ENCODE data around the gene SERF2.
"Not testable (repeated sequence)": the region's sequence is repeated elsewhere in the genome, so short reads cannot be mapped to it uniquely, and the experiment has no call there.

The SERF2 gene

DNA sequence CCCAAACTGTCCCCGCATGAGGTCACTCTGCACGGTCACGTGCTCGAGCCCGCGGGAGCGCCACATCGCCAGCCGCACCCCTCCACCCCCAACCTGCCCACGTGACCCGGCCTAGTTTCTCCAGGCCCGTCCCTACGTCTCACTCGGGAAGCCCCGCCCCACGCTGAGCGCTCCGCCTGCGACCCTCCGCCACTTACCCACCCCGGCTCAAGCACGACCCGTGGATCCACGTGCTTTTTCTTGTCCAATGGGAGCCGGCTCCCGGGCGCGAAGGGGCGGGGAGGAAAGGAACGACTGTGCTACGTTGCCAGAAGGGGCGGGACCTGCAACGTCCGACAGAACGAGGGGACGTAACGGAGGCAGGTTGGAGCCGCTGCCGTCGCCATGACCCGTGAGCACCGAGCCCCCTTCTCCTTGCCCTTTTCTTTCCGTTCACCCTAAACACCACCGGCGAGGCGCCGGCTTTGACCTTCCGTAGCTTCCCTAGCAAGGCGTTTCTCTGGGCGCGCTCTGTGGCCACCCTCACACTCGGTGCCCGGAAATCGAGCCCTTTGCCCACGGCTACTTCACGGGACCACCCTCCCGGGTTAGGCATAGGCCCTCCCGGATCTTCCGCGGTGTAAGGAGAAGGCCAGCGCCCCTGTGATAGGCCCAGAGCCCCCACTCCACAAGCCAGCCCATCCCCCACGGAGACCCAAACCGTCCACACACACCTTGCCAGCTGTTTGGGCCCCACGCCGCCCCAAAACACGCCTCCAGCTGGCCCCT, at the start of gene SERF2:
TSS of gene SERF2 (plus strand) at position 328 of the 768 bp plus-strand sequence. CDS start at position 385, 57 bp downstream.
- peak; percentile 100 for DNase-seq

GRCh38 chr15:43746245-43746902, 45.7 kb upstream of the SERF2 start, which contains the start of gene PDIA3:
Gene PDIA3 (plus strand): TSS chr15:43746438. CDS start chr15:43746540, 102 bp downstream.
- peak; percentile 85 for DNase-seq

GRCh38 chr15:43746903-43747309, 45.2 kb upstream of the SERF2 start:
- DNase-seq: not testable (repeated sequence)

DNA sequence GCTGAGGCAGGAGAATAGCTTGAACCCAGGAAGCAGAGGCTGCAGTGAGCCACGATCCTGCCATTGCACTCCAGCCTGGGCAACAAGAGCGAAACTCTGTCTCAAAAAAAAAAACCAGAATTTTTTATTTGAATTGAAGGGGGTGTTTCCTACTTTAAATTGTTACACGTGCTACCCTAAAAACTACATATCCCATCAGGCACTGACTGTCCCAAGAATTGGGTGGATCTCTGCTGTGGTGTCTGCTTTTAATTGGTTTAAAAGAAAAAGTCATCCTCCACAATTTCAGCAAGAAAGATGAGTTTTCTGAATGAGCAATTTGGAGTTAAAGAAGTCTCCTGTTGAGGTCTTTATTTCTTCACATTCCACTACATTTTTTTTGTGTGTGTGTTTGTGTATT, 43.7 kb upstream of the SERF2 start:
- DNase-seq: no peak

DNA sequence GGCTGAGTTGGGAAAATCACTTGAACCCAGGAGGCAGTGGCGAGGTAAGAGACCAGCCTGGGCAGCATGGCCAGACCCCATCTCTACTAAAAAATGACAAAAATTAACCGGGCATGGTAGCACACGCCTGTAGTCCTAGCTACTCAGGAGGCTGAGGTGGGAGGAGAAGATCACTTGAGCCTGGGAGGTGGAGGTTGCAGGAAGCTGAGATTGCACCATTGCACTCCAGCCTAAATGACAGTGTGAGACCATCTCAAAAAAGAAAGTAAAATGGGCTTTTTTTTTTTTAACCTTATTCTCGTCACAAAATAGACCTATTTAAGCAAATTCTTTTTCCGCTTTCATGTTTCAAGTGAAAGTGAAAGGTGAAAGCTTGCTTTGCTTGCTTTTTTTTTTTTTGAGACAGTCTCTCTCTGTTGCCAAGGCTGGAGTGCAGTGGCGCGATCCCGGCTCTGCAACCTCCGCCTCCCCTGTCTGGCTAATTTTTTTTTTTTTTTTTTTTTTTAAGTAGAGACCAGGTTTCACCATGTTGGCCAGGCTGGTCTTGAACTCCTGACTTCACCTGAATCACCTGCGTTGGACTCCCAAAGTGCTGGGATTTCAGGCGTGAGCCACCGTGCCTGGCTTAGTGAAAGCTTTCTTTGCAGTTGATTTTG, 42.3 kb upstream of the SERF2 start:
- DNase-seq: no peak

- no peak for DNase-seq
These were observed 40.2 kb upstream of the SERF2 start for GRCh38 chr15:43751885-43752284.

GRCh38 chr15:43762824-43763223, 29.3 kb upstream of the SERF2 start:
- DNase-seq: no peak

- no peak for DNase-seq
These were observed 28.2 kb upstream of the SERF2 start for GRCh38 chr15:43763819-43764446.

DNA sequence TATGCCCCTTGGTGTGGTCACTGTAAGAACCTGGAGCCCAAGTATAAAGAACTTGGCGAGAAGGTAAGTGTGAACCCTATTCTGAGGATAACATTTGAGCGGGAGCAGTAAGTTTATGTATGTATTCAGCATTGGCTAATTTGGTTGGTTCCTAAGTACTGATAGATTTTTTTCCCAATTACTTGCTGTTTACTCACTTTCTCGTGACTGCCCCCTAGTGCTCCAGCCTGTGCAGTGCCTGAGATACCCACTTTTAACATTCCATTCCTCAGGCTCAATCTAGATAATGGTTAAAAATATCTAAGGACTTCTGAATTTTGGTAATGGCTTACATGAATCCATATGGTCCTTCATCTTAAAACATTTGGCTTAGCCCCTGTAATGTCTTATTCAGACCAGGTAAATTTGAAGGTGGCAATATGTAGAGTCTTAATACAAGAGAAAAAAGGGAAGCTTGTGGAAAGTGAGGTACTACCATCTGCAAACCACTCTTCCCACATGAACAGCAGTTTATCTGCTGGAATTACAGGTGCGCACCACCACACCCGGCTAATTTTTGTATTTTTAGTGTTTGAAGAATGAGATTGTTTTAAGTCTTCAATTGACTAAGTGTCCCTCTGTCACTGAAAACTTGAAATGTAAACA, 22.4 kb upstream of the SERF2 start:
- DNase-seq: peak; percentile 16

DNA sequence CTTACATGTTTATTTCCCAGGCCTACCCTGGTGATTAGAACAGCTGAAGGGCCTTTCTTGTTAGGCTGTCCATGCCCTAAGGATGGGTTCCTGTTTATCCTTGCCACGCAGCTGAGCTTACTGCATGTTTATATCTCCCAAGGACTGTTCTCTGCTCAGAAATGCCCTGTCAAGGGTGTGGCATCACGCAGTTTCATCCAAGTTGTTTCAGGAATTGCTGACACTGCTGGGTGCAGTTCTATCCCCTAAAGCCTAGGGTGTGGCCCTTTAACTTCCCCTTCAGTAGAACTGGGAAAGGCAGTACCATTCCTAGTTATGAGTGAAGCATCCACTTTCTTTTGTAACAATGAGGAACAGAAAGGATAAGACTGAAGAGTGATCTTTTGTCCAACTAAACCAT, 20.3 kb upstream of the SERF2 start:
- DNase-seq: no peak

GRCh38 chr15:43772624-43773023, 19.5 kb upstream of the SERF2 start:
- DNase-seq: no peak

DNA sequence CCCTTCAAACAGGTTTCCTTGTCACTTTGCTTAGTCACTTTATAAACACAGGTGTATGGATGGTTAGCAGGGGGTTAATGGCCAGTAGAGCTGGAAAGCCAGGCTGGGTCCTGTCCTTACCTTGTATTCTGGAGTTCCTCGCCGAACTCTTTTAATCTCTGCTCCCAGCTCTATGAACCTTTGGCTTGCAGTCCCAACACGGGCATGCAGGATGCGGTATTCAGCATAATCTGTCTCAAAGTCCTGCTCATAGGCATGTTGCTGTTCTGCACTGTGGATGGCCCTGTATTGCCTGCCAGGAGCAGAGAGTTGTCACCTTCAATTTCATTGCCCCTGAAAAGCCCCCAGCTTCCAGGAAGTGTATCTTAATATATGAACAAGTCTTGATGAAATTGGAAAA, 18.1 kb upstream of the SERF2 start:
- no peak for DNase-seq

- DNase-seq: no peak
These were observed 16.6 kb upstream of the SERF2 start for GRCh38 chr15:43775411-43775965.

- no peak for DNase-seq
These were observed 15.9 kb upstream of the SERF2 start for GRCh38 chr15:43776101-43776717.

- DNase-seq: peak; percentile 68
These were observed 15.3 kb upstream of the SERF2 start, which contains the start of gene ELL3 for GRCh38 chr15:43776718-43777266. Gene ELL3 (minus strand): TSS chr15:43776966. CDS start chr15:43776901, 65 bp downstream.

DNA sequence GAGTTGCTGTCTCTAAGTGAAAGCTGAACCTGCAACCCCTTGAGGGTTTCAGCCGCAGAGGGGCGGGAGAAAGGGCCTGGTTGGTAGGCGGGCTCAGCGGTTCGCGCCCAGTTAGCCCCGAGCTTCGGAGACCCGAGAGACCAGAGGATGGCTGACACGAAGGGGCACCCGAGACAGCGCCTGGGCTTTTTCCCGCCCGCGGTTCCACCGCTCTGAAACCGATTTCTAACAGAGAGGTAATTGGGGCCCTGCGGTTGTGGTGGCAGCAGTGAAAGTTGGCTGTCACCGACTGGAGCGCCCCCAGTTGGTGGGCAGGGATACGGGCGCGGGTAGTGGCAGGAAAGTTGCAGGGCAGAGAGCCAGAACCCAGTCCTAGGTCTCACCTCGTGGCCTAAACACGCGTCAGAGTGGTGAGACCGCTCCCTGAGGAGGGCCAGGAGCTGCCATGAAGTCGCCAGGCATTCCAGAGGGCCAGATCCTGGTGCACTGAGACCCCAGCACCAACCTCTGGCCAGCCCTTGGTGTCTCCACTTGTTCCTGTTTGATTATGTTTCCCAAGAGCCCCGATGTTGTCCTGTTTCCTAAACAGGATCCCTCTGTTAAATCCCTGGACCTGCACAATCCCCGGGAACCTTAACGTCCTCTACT, 14.7 kb upstream of the SERF2 start:
- peak; percentile 81 for DNase-seq

GRCh38 chr15:43779016-43779415, 13.1 kb upstream of the SERF2 start:
- DNase-seq: no peak

DNA sequence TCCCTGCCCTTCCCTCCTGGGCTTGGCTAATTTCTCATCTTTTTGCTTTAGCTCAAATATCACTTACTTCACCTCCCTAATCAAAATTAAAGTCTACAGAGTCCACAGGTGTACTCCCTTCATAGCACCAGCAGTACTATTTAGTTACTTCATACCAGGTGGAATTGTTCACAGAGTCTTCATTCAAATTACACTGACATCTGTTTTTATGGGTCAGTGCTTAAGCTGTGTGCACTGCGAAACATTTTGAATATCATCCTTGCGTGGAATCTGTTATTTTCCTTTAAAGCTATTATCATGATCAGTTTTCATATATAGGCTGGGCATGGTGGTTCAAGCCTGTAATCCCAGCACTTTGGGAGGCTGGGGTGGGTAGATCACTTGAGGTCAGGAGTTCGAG, 2.7 kb upstream of the SERF2 start:
- DNase-seq: no peak

- DNase-seq: no peak
These were observed 799 bp downstream of the SERF2 start for GRCh38 chr15:43792761-43793476.

DNA sequence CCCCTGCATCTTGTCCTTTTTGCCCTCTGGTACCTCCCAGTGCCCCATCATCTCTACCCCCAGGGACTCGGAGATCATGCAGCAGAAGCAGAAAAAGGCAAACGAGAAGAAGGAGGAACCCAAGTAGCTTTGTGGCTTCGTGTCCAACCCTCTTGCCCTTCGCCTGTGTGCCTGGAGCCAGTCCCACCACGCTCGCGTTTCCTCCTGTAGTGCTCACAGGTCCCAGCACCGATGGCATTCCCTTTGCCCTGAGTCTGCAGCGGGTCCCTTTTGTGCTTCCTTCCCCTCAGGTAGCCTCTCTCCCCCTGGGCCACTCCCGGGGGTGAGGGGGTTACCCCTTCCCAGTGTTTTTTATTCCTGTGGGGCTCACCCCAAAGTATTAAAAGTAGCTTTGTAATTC, 1.5 kb downstream of the SERF2 start:
- no peak for DNase-seq
